Endothelial cell of umbilical vein (primary cell): ENCODE data around the gene AP4B1. TPM values are rescaled to one million over a fixed set of nuclear protein-coding genes. Genes with fewer than 3 reads are reported as not detected.

Source experiments
- BruUV-seq: library from RNA; stranded (reverse); fragments of 400-500 nt; replicated peaks from 2 replicates; lab custom pipeline; 2021; lab: Mats Ljungman, UMichigan
- CTCF ChIA-PET: fragments of 300-600, 350-600 bp; sonication (Branson Sonifier 250); formaldehyde crosslinking; loops from one replicate; lab custom pipeline; 2021; ENCODE audit warnings: antibody characterized with exemption, inconsistent platforms; lab: Charles Lee
- POLR2A ChIA-PET: fragments of 300-600, 350-600 bp; sonication (Branson Sonifier 250); formaldehyde crosslinking; loops from one replicate; lab custom pipeline; 2021; ENCODE audit warnings: antibody characterized with exemption, inconsistent platforms; lab: Charles Lee
- DNase-seq: peaks from one replicate; pipeline ENCODE4 v3.0.0-alpha.2; 2011; ENCODE audit warnings: low read depth, low spot score
- FAIRE-seq: peaks from 2 replicates; lab custom pipeline; 2011; peaks lifted over from hg19 to GRCh38; lab: Jason Lieb, UNC
- H2AFZ ChIP-seq: 2 replicates; pipeline ENCODE4 v1.6.0; 2012; ENCODE audit warnings: low read depth, low read length, control low read depth, inconsistent platforms
- H3K27ac ChIP-seq: 2 replicates; pipeline ENCODE4 v1.5.1; 2011; ENCODE audit warnings: low read depth, mild to moderate bottlenecking, control low read depth, low read length, moderate library complexity; ENCODE audit not compliant: insufficient read depth
- H3K27me3 ChIP-seq, 2 experiments: 2 replicates each; pipeline versions ENCODE4 v1.6.0 to v1.6.1; 2011; ENCODE audit warnings: low read length in 2 of 2, mixed read lengths in 1 of 2; ENCODE audit not compliant: control insufficient read depth in 2 of 2, insufficient read depth in 2 of 2
- H3K36me3 ChIP-seq, 2 experiments: 2 replicates in 1 of 2; 3 replicates in 1 of 2; pipeline ENCODE4 v1.5.1; 2011; ENCODE audit warnings: low read length in 2 of 2, mild to moderate bottlenecking in 1 of 2, moderate library complexity in 1 of 2; ENCODE audit not compliant: control insufficient read depth in 2 of 2, insufficient read depth in 2 of 2; ENCODE audit errors: extremely low read depth in 1 of 2
- H3K4me1 ChIP-seq: 3 replicates; pipeline ENCODE4 v1.5.1; 2011; ENCODE audit warnings: mild to moderate bottlenecking, low read length; ENCODE audit not compliant: control insufficient read depth, insufficient read depth; ENCODE audit errors: extremely low read depth
- H3K4me2 ChIP-seq: 2 replicates; pipeline ENCODE4 v1.6.1; 2011; ENCODE audit warnings: low read length, control low read depth, mixed read lengths; ENCODE audit not compliant: insufficient read depth
- H3K4me3 ChIP-seq, 3 experiments: fragments of 200-600 bp in 1 of 3; sonication (generic), shearing (Covaris generic) in 1 of 3; replicated peaks in 1 of 3; 2 replicates each; pipeline ENCODE4 v1.5.1; 2011 to 2016; ENCODE audit warnings: control low read depth in 3 of 3, low read length in 3 of 3, mild to moderate bottlenecking in 2 of 3, inconsistent platforms in 1 of 3, low read depth in 1 of 3, moderate library complexity in 1 of 3; ENCODE audit not compliant: insufficient read depth in 1 of 3
- H3K79me2 ChIP-seq: 2 replicates; pipeline ENCODE4 v1.6.0; 2012; ENCODE audit warnings: low read length, inconsistent platforms; ENCODE audit not compliant: control insufficient read depth, insufficient read depth
- H3K9ac ChIP-seq: replicated peaks from 2 replicates; pipeline ENCODE3; 2011; ENCODE audit warnings: low read length, control low read depth; ENCODE audit not compliant: insufficient read depth; ENCODE audit errors: extremely low read depth
- H3K9me1 ChIP-seq: replicated peaks from 3 replicates; pipeline ENCODE4 v1.6.0; 2011; ENCODE audit warnings: mild to moderate bottlenecking, low read length; ENCODE audit not compliant: control insufficient read depth, insufficient read depth; ENCODE audit errors: extremely low read depth
- H3K9me3 ChIP-seq: replicated peaks from 2 replicates; pipeline ENCODE4 v1.5.1; 2012; ENCODE audit warnings: low read length, inconsistent platforms; ENCODE audit not compliant: control insufficient read depth, insufficient read depth
- H4K20me1 ChIP-seq: replicated peaks from 2 replicates; pipeline ENCODE3; 2011; ENCODE audit warnings: mild to moderate bottlenecking, low read length; ENCODE audit not compliant: control insufficient read depth, insufficient read depth; ENCODE audit errors: extremely low read depth
- CTCF ChIP-seq, 2 donors: IDR thresholded peaks; 1 replicate in 1 of 2; 2 replicates in 1 of 2; pipeline ENCODE4 v1.5.1; 2011; ENCODE audit warnings: low read length in 2 of 2, mild to moderate bottlenecking in 2 of 2, moderate library complexity in 2 of 2, control low read depth in 1 of 2, inconsistent platforms in 1 of 2, low read depth in 1 of 2; ENCODE audit not compliant: insufficient read depth in 1 of 2; ENCODE audit errors: extremely low read depth in 1 of 2
- EZH2 ChIP-seq: IDR thresholded peaks from 2 replicates; pipeline ENCODE4 v1.6.1; 2012; ENCODE audit warnings: borderline replicate concordance, low read depth, mild to moderate bottlenecking, moderate library complexity, low read length, inconsistent platforms; ENCODE audit not compliant: severe bottlenecking
- FOS ChIP-seq: IDR thresholded peaks from 2 replicates; pipeline ENCODE4 v1.6.1; 2011; ENCODE audit warnings: mild to moderate bottlenecking, low read length, moderate library complexity, borderline replicate concordance; ENCODE audit not compliant: insufficient read depth
- GATA2 ChIP-seq: IDR thresholded peaks from 2 replicates; pipeline ENCODE4 v1.7.0; 2011; ENCODE audit warnings: low read depth, mild to moderate bottlenecking, moderate library complexity, mixed read lengths, low read length; ENCODE audit not compliant: insufficient read length, insufficient read depth
- JUN ChIP-seq: IDR thresholded peaks from 2 replicates; pipeline ENCODE4 v1.6.1; 2011; ENCODE audit warnings: borderline replicate concordance, low read depth; ENCODE audit not compliant: insufficient read length, insufficient read depth
- MAX ChIP-seq: IDR thresholded peaks from 2 replicates; pipeline ENCODE4 v1.6.1; 2011; ENCODE audit not compliant: insufficient read depth, insufficient read length
- MYC ChIP-seq: IDR thresholded peaks from one replicate; pipeline ENCODE4 v1.6.1; 2011; ENCODE audit warnings: mild to moderate bottlenecking, low read depth, low read length
- POLR2A ChIP-seq: IDR thresholded peaks from 2 replicates; pipeline ENCODE4 v1.6.1; 2012; ENCODE audit warnings: low read depth, mild to moderate bottlenecking, control low read depth, low read length
- POLR2AphosphoS5 ChIP-seq: IDR thresholded peaks from 2 replicates; pipeline ENCODE4 v1.6.1; 2012; ENCODE audit warnings: low read depth, mild to moderate bottlenecking, control low read depth, low read length, moderate library complexity; ENCODE audit not compliant: insufficient read depth
- dilution Hi-C: fragments of 300-500 bp; cut with MboI; formaldehyde crosslinking; loops from one replicate; pipeline ENCODE4 v1.15.0; 2019; ENCODE audit warnings: low sequenced_read_pairs; ENCODE audit not compliant: extremely low pct_ligation_motif_present
- intact Hi-C: fragments of 100-400 bp; cut with micrococcal nuclease; formaldehyde crosslinking; loops from one replicate; pipeline ENCODE4 v1.10.0; 2022
- polyA plus RNA-seq, 4 experiments: library from polyadenylated mRNA; depleted of rRNA in 3 of 4; stranded (reverse) in 3 of 4; unstranded in 1 of 4; fragments of >200 nt; gene quantifications; 2 replicates each; pipeline versions ENCODE4 v1.2.1 to v1.2.3, GENCODE V29; 2011 to 2012; ENCODE audit warnings: missing spikeins in 1 of 4
- total RNA-seq: library from RNA; stranded (reverse); gene quantifications from 2 replicates; pipeline ENCODE4 v1.2.3, GENCODE V29; 2021

Gene AP4B1
- total and polyA plus RNA-seq, 2 donors (not counting 3 experiments of a cell fraction or from before 2014, with no cell fraction given): 21.9 to 33.0 TPM

GRCh38 chr1:113941245-113941559 lies 36.6 kb upstream of the AP4B1 start:
- H2AFZ ChIP-seq: no peak overlapping the region
- no peak overlapping the region for H3K27ac ChIP-seq
- no peak for FAIRE-seq
- ChIA-PET POLR2A (no interaction called here), CTCF (no interaction called here)
- TF ChIP-seq GATA2: no peak
- no peaks in the 10 kb centered on the region for H3K27me3 ChIP-seq
- H3K9me3 ChIP-seq: no peaks in the 10 kb centered on the region
- BruUV-seq: no TSS peak
- peaks cover 3 to 10% of the 10 kb centered on the region in 2 experiments for H3K36me3 ChIP-seq
- H3K4me2 ChIP-seq: no peak overlapping the region
- no peak overlapping the region for H3K4me3 ChIP-seq
- H3K9me1 ChIP-seq: no peaks in the 10 kb centered on the region
- H3K79me2 ChIP-seq: peaks cover 83% of the 10 kb centered on the region
- no peaks in the 10 kb centered on the region for H4K20me1 ChIP-seq
- dilution Hi-C loops: no loop called here
- no peak overlapping the region for H3K9ac ChIP-seq
- H3K4me1 ChIP-seq: peaks cover 20% of the 10 kb centered on the region
- intact Hi-C loops: no loop called here
- no peak for DNase-seq

GRCh38 chr1:113940365-113941244 lies 36.0 kb upstream of the AP4B1 start:
- dilution Hi-C loops: no loop called here
- BruUV-seq: no TSS peak
- Histone ChIP-seq H3K79me2 (peaks cover 83% of the 10 kb centered on the region), H3K4me3 (no peak overlapping the region), H3K4me2 (no peak overlapping the region), H3K4me1 (peaks cover 16% of the 10 kb centered on the region), H3K27ac (no peak overlapping the region), H3K27me3 (no peaks in the 10 kb centered on the region), H3K9ac (no peak overlapping the region), H3K36me3 (peaks cover 3 to 10% of the 10 kb centered on the region in 2 experiments), H4K20me1 (no peaks in the 10 kb centered on the region), H3K9me1 (no peaks in the 10 kb centered on the region), H2AFZ (no peak overlapping the region), H3K9me3 (no peaks in the 10 kb centered on the region)
- CTCF ChIA-PET: interaction anchor here (1.2 to 1.8 kb wide), 2 partner anchors 11 to 105 kb away, joined by 3 to 5 read pairs; partner anchors contain the start of gene HIPK1
- FAIRE-seq: no peak
- intact Hi-C loops: no loop called here
- POLR2A ChIA-PET: no interaction called here
- TF ChIP-seq GATA2 (no peak), JUN (no peak), FOS (no peak), POLR2A (no peak), EZH2 (no peak), CTCF (IDR thresholded peaks at IDR 0.05; ENCODE audit: extremely low read depth in 1 of 2, insufficient read depth in 1 of 2, low read depth in 1 of 2, low read length in 2 of 2) (no peak), MYC (no peak), POLR2AphosphoS5 (no peak), MAX (no peak)
- DNase-seq: no peak
